HG02840 (cell line): ENCODE measurements around the gene PIH1D1.

Source experiments
- ATAC-seq: cut with Tn5 transposase; IDR thresholded peaks from one replicate; pipeline ENCODE4 v1.9.1; 2021; ENCODE audit warnings: mild to moderate bottlenecking, moderate library complexity, moderate number of reproducible peaks; ENCODE audit not compliant: unreplicated experiment, low FRiP score

Gene PIH1D1

GRCh38 chr19:49451430-49452181 lies at the start of gene PIH1D1:
Gene PIH1D1 (minus strand): TSS chr19:49451814. CDS start chr19:49451574, 240 bp downstream.
- peak; percentile 60 for ATAC-seq

GRCh38 chr19:49499030-49499670 lies 47.5 kb upstream of the PIH1D1 start:
- ATAC-seq = no peak

GRCh38 chr19:49498475-49498874 lies 46.9 kb upstream of the PIH1D1 start:
- no peak for ATAC-seq

- ATAC-seq = no peak
Observed at GRCh38 chr19:49497789-49498103, 46.1 kb upstream of the PIH1D1 start.

- ATAC-seq = no peak
Observed at GRCh38 chr19:49497047-49497788, 45.6 kb upstream of the PIH1D1 start.

- no peak for ATAC-seq
Observed at GRCh38 chr19:49496574-49497008, 45.0 kb upstream of the PIH1D1 start.

- ATAC-seq = no peak
Observed at GRCh38 chr19:49492573-49493405, 41.2 kb upstream of the PIH1D1 start.

- ATAC-seq = no peak
Observed at GRCh38 chr19:49491804-49492572, 40.4 kb upstream of the PIH1D1 start.

- no peak for ATAC-seq
Observed at GRCh38 chr19:49491030-49491803, 39.6 kb upstream of the PIH1D1 start.

- no peak for ATAC-seq
Observed at GRCh38 chr19:49490287-49491029, 38.8 kb upstream of the PIH1D1 start.

- no peak for ATAC-seq
Observed at GRCh38 chr19:49489601-49490167, 38.1 kb upstream of the PIH1D1 start.

- ATAC-seq = no peak
Observed at GRCh38 chr19:49488863-49489537, 37.4 kb upstream of the PIH1D1 start.

- ATAC-seq = no peak
Observed at GRCh38 chr19:49488046-49488862, 36.6 kb upstream of the PIH1D1 start.

- peak; percentile 92 for ATAC-seq
Observed at GRCh38 chr19:49487277-49488045, 35.8 kb upstream of the PIH1D1 start, which contains the start of gene RPL13A. Gene RPL13A (plus strand): TSS chr19:49487608. CDS start chr19:49487630, 22 bp downstream.

GRCh38 chr19:49486710-49487276 lies 35.2 kb upstream of the PIH1D1 start:
- no peak for ATAC-seq
